Measurements from ENCODE around the gene MAPK1IP1L. TPM values are rescaled to one million over a fixed set of nuclear protein-coding genes. Genes with fewer than 3 reads are reported as not detected.
"Not testable (repeated sequence)": the region's sequence is repeated elsewhere in the genome, so short reads cannot be mapped to it uniquely, and the experiment has no call there.

The MAPK1IP1L gene
- total RNA-seq: 10 to 100 TPM; 49.9 to 91.4 (median 68.0) TPM

- TF ChIP-seq POLR2A (IDR thresholded peaks at IDR 0.05): peak; percentile 93 to 96
- TF ChIP-seq, protein P1, sequence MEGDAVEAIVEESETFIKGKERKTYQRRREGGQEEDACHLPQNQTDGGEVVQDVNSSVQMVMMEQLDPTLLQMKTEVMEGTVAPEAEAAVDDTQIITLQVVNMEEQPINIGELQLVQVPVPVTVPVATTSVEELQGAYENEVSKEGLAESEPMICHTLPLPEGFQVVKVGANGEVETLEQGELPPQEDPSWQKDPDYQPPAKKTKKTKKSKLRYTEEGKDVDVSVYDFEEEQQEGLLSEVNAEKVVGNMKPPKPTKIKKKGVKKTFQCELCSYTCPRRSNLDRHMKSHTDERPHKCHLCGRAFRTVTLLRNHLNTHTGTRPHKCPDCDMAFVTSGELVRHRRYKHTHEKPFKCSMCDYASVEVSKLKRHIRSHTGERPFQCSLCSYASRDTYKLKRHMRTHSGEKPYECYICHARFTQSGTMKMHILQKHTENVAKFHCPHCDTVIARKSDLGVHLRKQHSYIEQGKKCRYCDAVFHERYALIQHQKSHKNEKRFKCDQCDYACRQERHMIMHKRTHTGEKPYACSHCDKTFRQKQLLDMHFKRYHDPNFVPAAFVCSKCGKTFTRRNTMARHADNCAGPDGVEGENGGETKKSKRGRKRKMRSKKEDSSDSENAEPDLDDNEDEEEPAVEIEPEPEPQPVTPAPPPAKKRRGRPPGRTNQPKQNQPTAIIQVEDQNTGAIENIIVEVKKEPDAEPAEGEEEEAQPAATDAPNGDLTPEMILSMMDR (IDR thresholded peaks at IDR 0.05 in 4 of 5, conservative IDR thresholded peaks at IDR 0.05 in 1 of 5): peak; percentile 96 to 100 (median 100)
- peak within 1 kb of the TSS; percentile 92 to 97 (median 96) for H3K4me3 ChIP-seq
Observed at GRCh38 chr14:55051423-55052268, at the start of gene MAPK1IP1L. Gene MAPK1IP1L (plus strand): TSS chr14:55051647. CDS start chr14:55061684, 10,037 bp downstream.

GRCh38 chr14:55005071-55005470, 46.4 kb upstream of the MAPK1IP1L start:
- H3K36me3 ChIP-seq: no peaks in the 10 kb centered on the region
- H3K9me3 ChIP-seq: no peaks in the 10 kb centered on the region
- ATAC-seq (no peak), DNase-seq (no peak)
- H3K27me3 ChIP-seq: no peaks in the 10 kb centered on the region
- H3K4me3 ChIP-seq: no peak overlapping the region
- in situ Hi-C loops (cut with MboI; ENCODE audit: low sequenced_read_pairs in 4 of 4): no loop called here
- no peak overlapping the region for H3K27ac ChIP-seq
- TF ChIP-seq, protein P1 (IDR thresholded peaks at IDR 0.05 in 4 of 5, conservative IDR thresholded peaks at IDR 0.05 in 1 of 5): no peak
- no peak for TF ChIP-seq POLR2A (IDR thresholded peaks at IDR 0.05)
- H3K4me1 ChIP-seq: no peaks in the 10 kb centered on the region
- intact Hi-C loops (cut with DNase I; ENCODE audit: low total_unique reads): no loop called here

More at GRCh38 chr14:55051423-55052268, at the start of gene MAPK1IP1L:
- peaks cover 17 to 31% of the 10 kb centered on the region in 2 donors for H3K4me1 ChIP-seq
- ATAC-seq (peak; percentile 93 to 94), DNase-seq (peak; percentile 76 to 86)
- no peaks in the 10 kb centered on the region for H3K9me3 ChIP-seq
- H3K36me3 ChIP-seq: no peaks in the 10 kb centered on the region
- H3K27ac ChIP-seq: peak within 1 kb of the TSS; percentile 98 to 100 (median 99)
- H3K27me3 ChIP-seq: no peaks in the 10 kb centered on the region
- intact Hi-C loops (cut with DNase I; ENCODE audit: low total_unique reads) (loop anchor here (1.0 to 5.0 kb wide), 3 partner anchors 24 to 220 kb away; partner anchors contain the start of genes FBXO34, SOCS4 and WDHD1), in situ Hi-C loops (cut with MboI; ENCODE audit: low sequenced_read_pairs in 4 of 4) (no loop called here)

GRCh38 chr14:55015006-55015405, 36.4 kb upstream of the MAPK1IP1L start:
- in situ Hi-C loops (cut with MboI; ENCODE audit: low sequenced_read_pairs in 4 of 4): no loop called here
- Histone ChIP-seq H3K9me3 (no peaks in the 10 kb centered on the region), H3K4me3 (no peak overlapping the region), H3K36me3 (no peaks in the 10 kb centered on the region), H3K4me1 (no peaks in the 10 kb centered on the region), H3K27me3 (no peaks in the 10 kb centered on the region), H3K27ac (no peak overlapping the region)
- no peak for ATAC-seq
- intact Hi-C loops (cut with DNase I; ENCODE audit: low total_unique reads): no loop called here
- TF ChIP-seq POLR2A (IDR thresholded peaks at IDR 0.05): no peak
- TF ChIP-seq, protein P1 (IDR thresholded peaks at IDR 0.05 in 4 of 5, conservative IDR thresholded peaks at IDR 0.05 in 1 of 5): no peak
- no peak for DNase-seq

GRCh38 chr14:55019968-55020554, 31.4 kb upstream of the MAPK1IP1L start:
- H3K27me3 ChIP-seq: no peaks in the 10 kb centered on the region
- no peaks in the 10 kb centered on the region for H3K4me1 ChIP-seq
- ATAC-seq: no peak
- H3K27ac ChIP-seq: no peak overlapping the region
- no peak overlapping the region for H3K4me3 ChIP-seq
- intact Hi-C loops (cut with DNase I; ENCODE audit: low total_unique reads): loop anchor here (10.0 kb wide), 1 partner anchor 115 kb away; the partner anchor contains the start of gene GCH1
- no peaks in the 10 kb centered on the region for H3K36me3 ChIP-seq
- DNase-seq: no peak
- in situ Hi-C loops (cut with MboI; ENCODE audit: low sequenced_read_pairs in 4 of 4): no loop called here
- H3K9me3 ChIP-seq: no peaks in the 10 kb centered on the region
- TF ChIP-seq POLR2A (IDR thresholded peaks at IDR 0.05): no peak
- TF ChIP-seq, protein P1 (IDR thresholded peaks at IDR 0.05 in 4 of 5, conservative IDR thresholded peaks at IDR 0.05 in 1 of 5): no peak

GRCh38 chr14:55024365-55024764, 27.1 kb upstream of the MAPK1IP1L start:
- DNase-seq; ATAC-seq; H3K36me3 ChIP-seq; H3K27me3 ChIP-seq; in situ Hi-C loops (cut with MboI; ENCODE audit: low sequenced_read_pairs in 4 of 4); H3K4me3 ChIP-seq; H3K27ac ChIP-seq; H3K9me3 ChIP-seq: not testable (repeated sequence)
- H3K4me1 ChIP-seq: peaks cover 25% of the 10 kb centered on the region in 2 donors
- intact Hi-C loops (cut with DNase I; ENCODE audit: low total_unique reads): loop anchor here (10.0 kb wide), 1 partner anchor 120 kb away; the partner anchor contains the start of gene GCH1

Measured in gastrocnemius medialis (tissue), 4 donors.